ENCODE data around the gene TMEM72. TPM values are rescaled to one million over a fixed set of nuclear protein-coding genes. Genes with fewer than 3 reads are reported as not detected.

TMEM72 gene
- total and polyA plus RNA-seq, 2 donors (not counting 3 experiments of a cell fraction or from before 2014, with no cell fraction given) = not detected

GRCh38 chr10:44897049-44897448 is 14.1 kb upstream of the TMEM72 start:
- CTCF ChIA-PET = no interaction called here
- dilution Hi-C loops (cut with MboI; ENCODE audit: extremely low pct_ligation_motif_present, low sequenced_read_pairs) = no loop called here
- intact Hi-C loops (cut with micrococcal nuclease) = no loop called here

DNA sequence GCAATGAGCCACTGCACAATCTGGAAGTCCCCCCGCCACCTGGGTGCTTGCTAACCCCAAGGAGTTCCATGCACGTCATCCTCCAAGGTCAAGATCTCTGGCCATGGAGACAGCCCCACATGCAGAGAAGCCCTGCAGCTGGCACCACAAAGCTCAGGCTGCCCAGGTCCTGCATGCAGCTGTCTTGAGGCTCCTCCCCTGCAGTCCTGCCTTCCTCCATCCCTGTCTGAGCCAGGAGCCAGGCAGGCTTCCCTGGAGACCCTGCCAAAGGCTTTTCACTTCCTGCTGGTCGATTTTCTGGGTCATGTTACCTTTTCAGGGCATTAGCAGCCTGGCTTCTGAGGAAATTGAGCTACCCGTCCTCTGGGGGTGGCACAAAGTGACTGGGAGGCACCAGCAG is 12.5 kb upstream of the TMEM72 start:
- no TSS peak for BruUV-seq (replicated peaks)
- POLR2A ChIA-PET = no interaction called here
- no peak overlapping the region for H3K4me3 ChIP-seq (replicated peaks in 1 of 3; ENCODE audit: insufficient read depth in 1 of 3, low read depth in 1 of 3, low read length in 3 of 3)
- no peak overlapping the region for H3K9ac ChIP-seq (replicated peaks; ENCODE audit: extremely low read depth, insufficient read depth, low read length)
- no peak for DNase-seq (ENCODE audit: low read depth, low spot score)
- no peaks in the 10 kb centered on the region for H4K20me1 ChIP-seq (replicated peaks; ENCODE audit: control insufficient read depth, extremely low read depth, insufficient read depth, low read length)
- no peaks in the 10 kb centered on the region for H3K27me3 ChIP-seq (ENCODE audit: control insufficient read depth in 2 of 2, insufficient read depth in 2 of 2, low read length in 2 of 2)
- FAIRE-seq = no peak
- H3K36me3 ChIP-seq (ENCODE audit: control insufficient read depth in 2 of 2, extremely low read depth in 1 of 2, insufficient read depth in 2 of 2, low read length in 2 of 2) = no peaks in the 10 kb centered on the region
- intact Hi-C loops (cut with micrococcal nuclease) = no loop called here
- H3K9me3 ChIP-seq (replicated peaks; ENCODE audit: control insufficient read depth, insufficient read depth, low read length) = no peaks in the 10 kb centered on the region
- dilution Hi-C loops (cut with MboI; ENCODE audit: extremely low pct_ligation_motif_present, low sequenced_read_pairs) = no loop called here
- TF ChIP-seq POLR2AphosphoS5 (IDR thresholded peaks at IDR 0.05; ENCODE audit: insufficient read depth, low read depth, low read length) = no peak
- no peak for TF ChIP-seq MYC (IDR thresholded peaks at IDR 0.05; ENCODE audit: low read depth, low read length)
- TF ChIP-seq FOS (IDR thresholded peaks at IDR 0.05; ENCODE audit: borderline replicate concordance, insufficient read depth, low read length) = no peak
- no peak for TF ChIP-seq MAX (IDR thresholded peaks at IDR 0.05; ENCODE audit: insufficient read depth, insufficient read length)
- TF ChIP-seq JUN (IDR thresholded peaks at IDR 0.05; ENCODE audit: borderline replicate concordance, insufficient read depth, insufficient read length, low read depth) = no peak
- no peak for TF ChIP-seq GATA2 (IDR thresholded peaks at IDR 0.05; ENCODE audit: insufficient read depth, insufficient read length, low read depth, low read length)
- no peak for TF ChIP-seq EZH2 (IDR thresholded peaks at IDR 0.05; ENCODE audit: borderline replicate concordance, low read depth, low read length, severe bottlenecking)
- no peak for TF ChIP-seq POLR2A (IDR thresholded peaks at IDR 0.05; ENCODE audit: low read depth, low read length)
- TF ChIP-seq, protein P1, sequence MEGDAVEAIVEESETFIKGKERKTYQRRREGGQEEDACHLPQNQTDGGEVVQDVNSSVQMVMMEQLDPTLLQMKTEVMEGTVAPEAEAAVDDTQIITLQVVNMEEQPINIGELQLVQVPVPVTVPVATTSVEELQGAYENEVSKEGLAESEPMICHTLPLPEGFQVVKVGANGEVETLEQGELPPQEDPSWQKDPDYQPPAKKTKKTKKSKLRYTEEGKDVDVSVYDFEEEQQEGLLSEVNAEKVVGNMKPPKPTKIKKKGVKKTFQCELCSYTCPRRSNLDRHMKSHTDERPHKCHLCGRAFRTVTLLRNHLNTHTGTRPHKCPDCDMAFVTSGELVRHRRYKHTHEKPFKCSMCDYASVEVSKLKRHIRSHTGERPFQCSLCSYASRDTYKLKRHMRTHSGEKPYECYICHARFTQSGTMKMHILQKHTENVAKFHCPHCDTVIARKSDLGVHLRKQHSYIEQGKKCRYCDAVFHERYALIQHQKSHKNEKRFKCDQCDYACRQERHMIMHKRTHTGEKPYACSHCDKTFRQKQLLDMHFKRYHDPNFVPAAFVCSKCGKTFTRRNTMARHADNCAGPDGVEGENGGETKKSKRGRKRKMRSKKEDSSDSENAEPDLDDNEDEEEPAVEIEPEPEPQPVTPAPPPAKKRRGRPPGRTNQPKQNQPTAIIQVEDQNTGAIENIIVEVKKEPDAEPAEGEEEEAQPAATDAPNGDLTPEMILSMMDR (IDR thresholded peaks at IDR 0.05; ENCODE audit: extremely low read depth in 1 of 2, insufficient read depth in 1 of 2, low read depth in 1 of 2, low read length in 2 of 2) = no peak
- no peak overlapping the region for H2AFZ ChIP-seq (ENCODE audit: low read depth, low read length)
- H3K79me2 ChIP-seq (ENCODE audit: control insufficient read depth, insufficient read depth, low read length) = no peaks in the 10 kb centered on the region
- no peaks in the 10 kb centered on the region for H3K4me1 ChIP-seq (ENCODE audit: control insufficient read depth, extremely low read depth, insufficient read depth, low read length)
- no peak overlapping the region for H3K4me2 ChIP-seq (ENCODE audit: insufficient read depth, low read length)
- CTCF ChIA-PET = no interaction called here
- no peaks in the 10 kb centered on the region for H3K9me1 ChIP-seq (replicated peaks; ENCODE audit: control insufficient read depth, extremely low read depth, insufficient read depth, low read length)
- H3K27ac ChIP-seq (ENCODE audit: insufficient read depth, low read depth, low read length) = no peak overlapping the region

More at GRCh38 chr10:44897049-44897448, 14.1 kb upstream of the TMEM72 start:
- Histone ChIP-seq H3K36me3 (ENCODE audit: control insufficient read depth in 2 of 2, extremely low read depth in 1 of 2, insufficient read depth in 2 of 2, low read length in 2 of 2) (no peaks in the 10 kb centered on the region), H3K27ac (ENCODE audit: insufficient read depth, low read depth, low read length) (no peak overlapping the region), H2AFZ (ENCODE audit: low read depth, low read length) (no peak overlapping the region), H3K4me2 (ENCODE audit: insufficient read depth, low read length) (no peak overlapping the region), H3K9ac (replicated peaks; ENCODE audit: extremely low read depth, insufficient read depth, low read length) (no peak overlapping the region), H3K9me1 (replicated peaks; ENCODE audit: control insufficient read depth, extremely low read depth, insufficient read depth, low read length) (no peaks in the 10 kb centered on the region), H3K4me3 (replicated peaks in 1 of 3; ENCODE audit: insufficient read depth in 1 of 3, low read depth in 1 of 3, low read length in 3 of 3) (no peak overlapping the region), H3K9me3 (replicated peaks; ENCODE audit: control insufficient read depth, insufficient read depth, low read length) (no peaks in the 10 kb centered on the region), H3K79me2 (ENCODE audit: control insufficient read depth, insufficient read depth, low read length) (no peaks in the 10 kb centered on the region), H3K27me3 (ENCODE audit: control insufficient read depth in 2 of 2, insufficient read depth in 2 of 2, low read length in 2 of 2) (no peaks in the 10 kb centered on the region), H4K20me1 (replicated peaks; ENCODE audit: control insufficient read depth, extremely low read depth, insufficient read depth, low read length) (no peaks in the 10 kb centered on the region), H3K4me1 (ENCODE audit: control insufficient read depth, extremely low read depth, insufficient read depth, low read length) (no peaks in the 10 kb centered on the region)
- DNase-seq (ENCODE audit: low read depth, low spot score) (no peak), FAIRE-seq (no peak)
- no TSS peak for BruUV-seq (replicated peaks)
- POLR2A ChIA-PET = no interaction called here
- TF ChIP-seq MYC (IDR thresholded peaks at IDR 0.05; ENCODE audit: low read depth, low read length) (no peak), EZH2 (IDR thresholded peaks at IDR 0.05; ENCODE audit: borderline replicate concordance, low read depth, low read length, severe bottlenecking) (no peak), POLR2AphosphoS5 (IDR thresholded peaks at IDR 0.05; ENCODE audit: insufficient read depth, low read depth, low read length) (no peak), JUN (IDR thresholded peaks at IDR 0.05; ENCODE audit: borderline replicate concordance, insufficient read depth, insufficient read length, low read depth) (no peak)
- TF ChIP-seq, protein P1 (IDR thresholded peaks at IDR 0.05; ENCODE audit: extremely low read depth in 1 of 2, insufficient read depth in 1 of 2, low read depth in 1 of 2, low read length in 2 of 2) = no peak
